ENCODE results near the gene IFNL1.
A peak's percentile ranks its signal among the peaks of the same experiment; 100 is the strongest.
"Not testable (repeated sequence)": the region's sequence is repeated elsewhere in the genome, so short reads cannot be mapped to it uniquely, and the experiment has no call there.

Gene IFNL1

GRCh38 chr19:39296055-39296645, at the start of gene IFNL1:
Gene IFNL1 (plus strand): TSS chr19:39296407. CDS start chr19:39296422, 15 bp downstream.
- no peak for DNase-seq

- DNase-seq: peak; percentile 69
Measured at GRCh38 chr19:39246951-39247669, 49.1 kb upstream of the IFNL1 start.

GRCh38 chr19:39247701-39248664, 48.2 kb upstream of the IFNL1 start:
- DNase-seq: peak; percentile 25

- DNase-seq: no peak
Measured at GRCh38 chr19:39248806-39249205, 47.4 kb upstream of the IFNL1 start, which contains the start of gene IFNL4. Gene IFNL4 (minus strand): TSS chr19:39248856.

- DNase-seq: no peak
Measured at GRCh38 chr19:39251081-39251480, 45.1 kb upstream of the IFNL1 start.

- DNase-seq: no peak
Measured at GRCh38 chr19:39251846-39252245, 44.4 kb upstream of the IFNL1 start.

GRCh38 chr19:39252458-39252857, 43.7 kb upstream of the IFNL1 start:
- no peak for DNase-seq

GRCh38 chr19:39253374-39254149, 42.6 kb upstream of the IFNL1 start:
- no peak for DNase-seq

- no peak for DNase-seq
Measured at GRCh38 chr19:39254531-39255345, 41.5 kb upstream of the IFNL1 start.

- no peak for DNase-seq
Measured at GRCh38 chr19:39257227-39257626, 39.0 kb upstream of the IFNL1 start.

- DNase-seq: no peak
Measured at GRCh38 chr19:39261704-39262103, 34.5 kb upstream of the IFNL1 start.

- no peak for DNase-seq
Measured at GRCh38 chr19:39262496-39262895, 33.7 kb upstream of the IFNL1 start.

- DNase-seq: no peak
Measured at GRCh38 chr19:39263912-39264305, 32.3 kb upstream of the IFNL1 start.

GRCh38 chr19:39264306-39265290, 31.6 kb upstream of the IFNL1 start:
- peak; percentile 22 for DNase-seq

GRCh38 chr19:39265321-39265916, 30.8 kb upstream of the IFNL1 start:
- peak; percentile 29 for DNase-seq

- DNase-seq: not testable (repeated sequence)
Measured at GRCh38 chr19:39268085-39268484, 28.1 kb upstream of the IFNL1 start, which contains the start of gene IFNL2. Gene IFNL2 (plus strand): TSS chr19:39268396. CDS start chr19:39268569, 173 bp downstream.

- not testable (repeated sequence) for DNase-seq
Measured at GRCh38 chr19:39268531-39269223, 27.5 kb upstream of the IFNL1 start.

GRCh38 chr19:39269369-39269768, 26.8 kb upstream of the IFNL1 start:
- not testable (repeated sequence) for DNase-seq
